Stimulated activated CD8-positive, alpha-beta memory T cell treated with anti-CD3 and anti-CD28 coated beads, Interleukin-12 subunit alpha, Interleukin-12 subunit beta, amount 100 ng/mL, for 4 hours (primary cell): ENCODE results near the gene UNC13D.
"Not testable (repeated sequence)": the region's sequence is repeated elsewhere in the genome, so short reads cannot be mapped to it uniquely, and the experiment has no call there.

Source experiments
- DNase-seq: peaks from one replicate; pipeline ENCODE4 v3.0.0-alpha.2; 2020; ENCODE audit warnings: low read depth

Gene UNC13D

GRCh38 chr17:75874323-75875181, 30.3 kb upstream of the UNC13D start:
- DNase-seq = no peak

GRCh38 chr17:75873587-75874322, 29.6 kb upstream of the UNC13D start:
- no peak for DNase-seq

GRCh38 chr17:75872434-75873351, 28.5 kb upstream of the UNC13D start:
- no peak for DNase-seq

GRCh38 chr17:75870228-75870627, 26.0 kb upstream of the UNC13D start:
- not testable (repeated sequence) for DNase-seq

- DNase-seq = no peak
Observed at GRCh38 chr17:75869282-75870141, 25.3 kb upstream of the UNC13D start.

- DNase-seq = not testable (repeated sequence)
Observed at GRCh38 chr17:75868730-75869281, 24.6 kb upstream of the UNC13D start.

GRCh38 chr17:75865404-75866188, 21.4 kb upstream of the UNC13D start:
- not testable (repeated sequence) for DNase-seq

GRCh38 chr17:75864887-75865286, 20.7 kb upstream of the UNC13D start:
- not testable (repeated sequence) for DNase-seq

GRCh38 chr17:75864448-75864871, 20.3 kb upstream of the UNC13D start:
- peak; percentile 15 for DNase-seq

- DNase-seq = no peak
Observed at GRCh38 chr17:75861927-75862317, 17.7 kb upstream of the UNC13D start.

GRCh38 chr17:75859358-75859757, 15.2 kb upstream of the UNC13D start:
- not testable (repeated sequence) for DNase-seq

- no peak for DNase-seq
Observed at GRCh38 chr17:75856062-75856756, 12.0 kb upstream of the UNC13D start.

- peak; percentile 93 for DNase-seq
Observed at GRCh38 chr17:75855310-75856061, 11.3 kb upstream of the UNC13D start, which contains the start of gene WBP2. Gene WBP2, minus strand, starts transcription at chr17:75855335. Its CDS starts 38 bp downstream, at chr17:75855297.

GRCh38 chr17:75854881-75855309, 10.7 kb upstream of the UNC13D start:
- DNase-seq = no peak

- DNase-seq = no peak
Observed at GRCh38 chr17:75854101-75854748, 10.0 kb upstream of the UNC13D start.

GRCh38 chr17:75853433-75853832, 9.2 kb upstream of the UNC13D start:
- no peak for DNase-seq

- not testable (repeated sequence) for DNase-seq
Observed at GRCh38 chr17:75851693-75851991, 7.4 kb upstream of the UNC13D start.
